ENCODE data around the gene RAI1.
A peak's percentile ranks its signal among the peaks of the same experiment; 100 is the strongest.

The RAI1 gene

DNA sequence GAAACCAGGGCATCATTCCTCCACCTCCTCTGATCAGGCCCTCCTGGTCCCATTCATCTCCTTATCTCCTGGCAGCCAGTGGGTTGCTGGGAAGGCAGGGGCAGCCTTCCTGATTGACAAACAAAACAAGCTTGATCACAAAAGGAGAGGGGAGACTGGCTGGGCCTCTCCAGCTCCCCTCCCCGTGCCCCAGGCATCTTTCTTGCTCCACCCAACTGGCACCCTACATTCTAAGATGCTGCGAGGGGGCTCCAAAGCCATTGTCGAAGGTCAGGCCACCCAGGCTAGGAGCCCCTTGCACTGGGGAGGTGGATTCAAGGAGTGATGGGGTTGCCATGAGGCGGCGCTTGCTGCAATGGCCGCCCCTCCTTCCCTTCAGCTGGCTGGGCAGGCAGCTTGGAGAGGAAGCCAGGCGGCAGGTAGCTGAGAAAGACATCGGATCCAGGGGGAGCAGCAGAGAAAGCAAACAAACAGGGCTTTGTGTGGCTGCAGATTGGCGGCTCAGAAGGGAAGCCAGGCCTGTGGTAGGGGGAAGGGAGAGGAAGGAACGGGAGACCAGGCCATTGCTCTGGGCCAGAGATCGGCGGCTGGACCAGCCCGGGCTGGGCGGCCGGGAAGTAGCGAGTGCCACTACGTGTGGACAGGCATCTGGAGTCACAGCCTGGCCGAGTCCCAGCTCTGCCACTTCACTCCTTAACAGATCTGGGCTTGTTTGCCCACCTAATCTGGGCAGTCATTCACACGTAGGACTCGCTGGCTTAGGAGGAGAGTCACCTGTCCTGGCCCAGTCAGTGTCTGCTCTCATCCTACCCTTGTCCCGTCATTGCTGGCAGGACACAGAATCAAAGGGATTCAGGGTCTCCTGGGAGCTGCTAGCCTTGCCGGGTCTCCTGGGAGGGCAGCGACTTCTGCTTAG lies 12.3 kb downstream of the RAI1 start (continued):
- no peak for TF ChIP-seq ZNF169 (tag by site-specific recombination; IDR thresholded peaks at IDR 0.05)
- TF ChIP-seq ZNF311 (tag by site-specific recombination; IDR thresholded peaks at IDR 0.05; ENCODE audit: borderline replicate concordance) = no peak
- TF ChIP-seq, protein P1, sequence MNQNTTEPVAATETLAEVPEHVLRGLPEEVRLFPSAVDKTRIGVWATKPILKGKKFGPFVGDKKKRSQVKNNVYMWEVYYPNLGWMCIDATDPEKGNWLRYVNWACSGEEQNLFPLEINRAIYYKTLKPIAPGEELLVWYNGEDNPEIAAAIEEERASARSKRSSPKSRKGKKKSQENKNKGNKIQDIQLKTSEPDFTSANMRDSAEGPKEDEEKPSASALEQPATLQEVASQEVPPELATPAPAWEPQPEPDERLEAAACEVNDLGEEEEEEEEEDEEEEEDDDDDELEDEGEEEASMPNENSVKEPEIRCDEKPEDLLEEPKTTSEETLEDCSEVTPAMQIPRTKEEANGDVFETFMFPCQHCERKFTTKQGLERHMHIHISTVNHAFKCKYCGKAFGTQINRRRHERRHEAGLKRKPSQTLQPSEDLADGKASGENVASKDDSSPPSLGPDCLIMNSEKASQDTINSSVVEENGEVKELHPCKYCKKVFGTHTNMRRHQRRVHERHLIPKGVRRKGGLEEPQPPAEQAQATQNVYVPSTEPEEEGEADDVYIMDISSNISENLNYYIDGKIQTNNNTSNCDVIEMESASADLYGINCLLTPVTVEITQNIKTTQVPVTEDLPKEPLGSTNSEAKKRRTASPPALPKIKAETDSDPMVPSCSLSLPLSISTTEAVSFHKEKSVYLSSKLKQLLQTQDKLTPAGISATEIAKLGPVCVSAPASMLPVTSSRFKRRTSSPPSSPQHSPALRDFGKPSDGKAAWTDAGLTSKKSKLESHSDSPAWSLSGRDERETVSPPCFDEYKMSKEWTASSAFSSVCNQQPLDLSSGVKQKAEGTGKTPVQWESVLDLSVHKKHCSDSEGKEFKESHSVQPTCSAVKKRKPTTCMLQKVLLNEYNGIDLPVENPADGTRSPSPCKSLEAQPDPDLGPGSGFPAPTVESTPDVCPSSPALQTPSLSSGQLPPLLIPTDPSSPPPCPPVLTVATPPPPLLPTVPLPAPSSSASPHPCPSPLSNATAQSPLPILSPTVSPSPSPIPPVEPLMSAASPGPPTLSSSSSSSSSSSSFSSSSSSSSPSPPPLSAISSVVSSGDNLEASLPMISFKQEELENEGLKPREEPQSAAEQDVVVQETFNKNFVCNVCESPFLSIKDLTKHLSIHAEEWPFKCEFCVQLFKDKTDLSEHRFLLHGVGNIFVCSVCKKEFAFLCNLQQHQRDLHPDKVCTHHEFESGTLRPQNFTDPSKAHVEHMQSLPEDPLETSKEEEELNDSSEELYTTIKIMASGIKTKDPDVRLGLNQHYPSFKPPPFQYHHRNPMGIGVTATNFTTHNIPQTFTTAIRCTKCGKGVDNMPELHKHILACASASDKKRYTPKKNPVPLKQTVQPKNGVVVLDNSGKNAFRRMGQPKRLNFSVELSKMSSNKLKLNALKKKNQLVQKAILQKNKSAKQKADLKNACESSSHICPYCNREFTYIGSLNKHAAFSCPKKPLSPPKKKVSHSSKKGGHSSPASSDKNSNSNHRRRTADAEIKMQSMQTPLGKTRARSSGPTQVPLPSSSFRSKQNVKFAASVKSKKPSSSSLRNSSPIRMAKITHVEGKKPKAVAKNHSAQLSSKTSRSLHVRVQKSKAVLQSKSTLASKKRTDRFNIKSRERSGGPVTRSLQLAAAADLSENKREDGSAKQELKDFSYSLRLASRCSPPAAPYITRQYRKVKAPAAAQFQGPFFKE (tag by site-specific recombination; IDR thresholded peaks at IDR 0.05; ENCODE audit: borderline replicate concordance) = peak; percentile 68; the same call in 1 of the 2 replicates
- TF ChIP-seq ZNF146 (tag by site-specific recombination; IDR thresholded peaks at IDR 0.05) = no peak
- no peak for TF ChIP-seq ZNF10 (tag by site-specific recombination; IDR thresholded peaks at IDR 0.05)
- TF ChIP-seq ZNF23 (tag by site-specific recombination; IDR thresholded peaks at IDR 0.05; ENCODE audit: borderline replicate concordance) = no peak
- no peak for TF ChIP-seq ZNF530 (tag by site-specific recombination; IDR thresholded peaks at IDR 0.05; ENCODE audit: low read depth)
- TF ChIP-seq FEZF1 (tag by site-specific recombination; IDR thresholded peaks at IDR 0.05) = peak; percentile 84
- no peak for TF ChIP-seq ZNF423 (tag by site-specific recombination; IDR thresholded peaks at IDR 0.05)
- TF ChIP-seq, protein P2, sequence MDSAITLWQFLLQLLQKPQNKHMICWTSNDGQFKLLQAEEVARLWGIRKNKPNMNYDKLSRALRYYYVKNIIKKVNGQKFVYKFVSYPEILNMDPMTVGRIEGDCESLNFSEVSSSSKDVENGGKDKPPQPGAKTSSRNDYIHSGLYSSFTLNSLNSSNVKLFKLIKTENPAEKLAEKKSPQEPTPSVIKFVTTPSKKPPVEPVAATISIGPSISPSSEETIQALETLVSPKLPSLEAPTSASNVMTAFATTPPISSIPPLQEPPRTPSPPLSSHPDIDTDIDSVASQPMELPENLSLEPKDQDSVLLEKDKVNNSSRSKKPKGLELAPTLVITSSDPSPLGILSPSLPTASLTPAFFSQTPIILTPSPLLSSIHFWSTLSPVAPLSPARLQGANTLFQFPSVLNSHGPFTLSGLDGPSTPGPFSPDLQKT (IDR thresholded peaks at IDR 0.05; ENCODE audit: borderline replicate concordance, low read depth, low read length) = no peak
- TF ChIP-seq, protein P3, sequence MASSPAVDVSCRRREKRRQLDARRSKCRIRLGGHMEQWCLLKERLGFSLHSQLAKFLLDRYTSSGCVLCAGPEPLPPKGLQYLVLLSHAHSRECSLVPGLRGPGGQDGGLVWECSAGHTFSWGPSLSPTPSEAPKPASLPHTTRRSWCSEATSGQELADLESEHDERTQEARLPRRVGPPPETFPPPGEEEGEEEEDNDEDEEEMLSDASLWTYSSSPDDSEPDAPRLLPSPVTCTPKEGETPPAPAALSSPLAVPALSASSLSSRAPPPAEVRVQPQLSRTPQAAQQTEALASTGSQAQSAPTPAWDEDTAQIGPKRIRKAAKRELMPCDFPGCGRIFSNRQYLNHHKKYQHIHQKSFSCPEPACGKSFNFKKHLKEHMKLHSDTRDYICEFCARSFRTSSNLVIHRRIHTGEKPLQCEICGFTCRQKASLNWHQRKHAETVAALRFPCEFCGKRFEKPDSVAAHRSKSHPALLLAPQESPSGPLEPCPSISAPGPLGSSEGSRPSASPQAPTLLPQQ (tag by site-specific recombination; IDR thresholded peaks at IDR 0.05) = no peak
- TF ChIP-seq, protein P4, sequence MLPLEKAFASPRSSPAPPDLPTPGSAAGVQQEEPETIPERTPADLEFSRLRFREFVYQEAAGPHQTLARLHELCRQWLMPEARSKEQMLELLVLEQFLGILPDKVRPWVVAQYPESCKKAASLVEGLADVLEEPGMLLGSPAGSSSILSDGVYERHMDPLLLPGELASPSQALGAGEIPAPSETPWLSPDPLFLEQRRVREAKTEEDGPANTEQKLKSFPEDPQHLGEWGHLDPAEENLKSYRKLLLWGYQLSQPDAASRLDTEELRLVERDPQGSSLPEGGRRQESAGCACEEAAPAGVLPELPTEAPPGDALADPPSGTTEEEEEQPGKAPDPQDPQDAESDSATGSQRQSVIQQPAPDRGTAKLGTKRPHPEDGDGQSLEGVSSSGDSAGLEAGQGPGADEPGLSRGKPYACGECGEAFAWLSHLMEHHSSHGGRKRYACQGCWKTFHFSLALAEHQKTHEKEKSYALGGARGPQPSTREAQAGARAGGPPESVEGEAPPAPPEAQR (tag by site-specific recombination; IDR thresholded peaks at IDR 0.05) = no peak
- TF ChIP-seq, protein P5, sequence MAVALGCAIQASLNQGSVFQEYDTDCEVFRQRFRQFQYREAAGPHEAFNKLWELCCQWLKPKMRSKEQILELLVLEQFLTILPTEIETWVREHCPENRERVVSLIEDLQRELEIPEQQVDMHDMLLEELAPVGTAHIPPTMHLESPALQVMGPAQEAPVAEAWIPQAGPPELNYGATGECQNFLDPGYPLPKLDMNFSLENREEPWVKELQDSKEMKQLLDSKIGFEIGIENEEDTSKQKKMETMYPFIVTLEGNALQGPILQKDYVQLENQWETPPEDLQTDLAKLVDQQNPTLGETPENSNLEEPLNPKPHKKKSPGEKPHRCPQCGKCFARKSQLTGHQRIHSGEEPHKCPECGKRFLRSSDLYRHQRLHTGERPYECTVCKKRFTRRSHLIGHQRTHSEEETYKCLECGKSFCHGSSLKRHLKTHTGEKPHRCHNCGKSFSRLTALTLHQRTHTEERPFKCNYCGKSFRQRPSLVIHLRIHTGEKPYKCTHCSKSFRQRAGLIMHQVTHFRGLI (tag by site-specific recombination; IDR thresholded peaks at IDR 0.05) = no peak
- no peak for TF ChIP-seq ZNF274 (IDR thresholded peaks at IDR 0.05; ENCODE audit: low read length)
- TF ChIP-seq ZNF274 (tag by site-specific recombination; IDR thresholded peaks at IDR 0.05; ENCODE audit: borderline replicate concordance) = no peak
- TF ChIP-seq, protein P6, sequence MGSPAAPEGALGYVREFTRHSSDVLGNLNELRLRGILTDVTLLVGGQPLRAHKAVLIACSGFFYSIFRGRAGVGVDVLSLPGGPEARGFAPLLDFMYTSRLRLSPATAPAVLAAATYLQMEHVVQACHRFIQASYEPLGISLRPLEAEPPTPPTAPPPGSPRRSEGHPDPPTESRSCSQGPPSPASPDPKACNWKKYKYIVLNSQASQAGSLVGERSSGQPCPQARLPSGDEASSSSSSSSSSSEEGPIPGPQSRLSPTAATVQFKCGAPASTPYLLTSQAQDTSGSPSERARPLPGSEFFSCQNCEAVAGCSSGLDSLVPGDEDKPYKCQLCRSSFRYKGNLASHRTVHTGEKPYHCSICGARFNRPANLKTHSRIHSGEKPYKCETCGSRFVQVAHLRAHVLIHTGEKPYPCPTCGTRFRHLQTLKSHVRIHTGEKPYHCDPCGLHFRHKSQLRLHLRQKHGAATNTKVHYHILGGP (tag by site-specific recombination; IDR thresholded peaks at IDR 0.05) = no peak
- TF ChIP-seq, protein P7, sequence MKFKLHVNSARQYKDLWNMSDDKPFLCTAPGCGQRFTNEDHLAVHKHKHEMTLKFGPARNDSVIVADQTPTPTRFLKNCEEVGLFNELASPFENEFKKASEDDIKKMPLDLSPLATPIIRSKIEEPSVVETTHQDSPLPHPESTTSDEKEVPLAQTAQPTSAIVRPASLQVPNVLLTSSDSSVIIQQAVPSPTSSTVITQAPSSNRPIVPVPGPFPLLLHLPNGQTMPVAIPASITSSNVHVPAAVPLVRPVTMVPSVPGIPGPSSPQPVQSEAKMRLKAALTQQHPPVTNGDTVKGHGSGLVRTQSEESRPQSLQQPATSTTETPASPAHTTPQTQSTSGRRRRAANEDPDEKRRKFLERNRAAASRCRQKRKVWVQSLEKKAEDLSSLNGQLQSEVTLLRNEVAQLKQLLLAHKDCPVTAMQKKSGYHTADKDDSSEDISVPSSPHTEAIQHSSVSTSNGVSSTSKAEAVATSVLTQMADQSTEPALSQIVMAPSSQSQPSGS (tag by site-specific recombination; IDR thresholded peaks at IDR 0.05; ENCODE audit: low read depth) = no peak
- TF ChIP-seq, protein P8, sequence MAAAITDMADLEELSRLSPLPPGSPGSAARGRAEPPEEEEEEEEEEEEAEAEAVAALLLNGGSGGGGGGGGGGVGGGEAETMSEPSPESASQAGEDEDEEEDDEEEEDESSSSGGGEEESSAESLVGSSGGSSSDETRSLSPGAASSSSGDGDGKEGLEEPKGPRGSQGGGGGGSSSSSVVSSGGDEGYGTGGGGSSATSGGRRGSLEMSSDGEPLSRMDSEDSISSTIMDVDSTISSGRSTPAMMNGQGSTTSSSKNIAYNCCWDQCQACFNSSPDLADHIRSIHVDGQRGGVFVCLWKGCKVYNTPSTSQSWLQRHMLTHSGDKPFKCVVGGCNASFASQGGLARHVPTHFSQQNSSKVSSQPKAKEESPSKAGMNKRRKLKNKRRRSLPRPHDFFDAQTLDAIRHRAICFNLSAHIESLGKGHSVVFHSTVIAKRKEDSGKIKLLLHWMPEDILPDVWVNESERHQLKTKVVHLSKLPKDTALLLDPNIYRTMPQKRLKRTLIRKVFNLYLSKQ (tag by site-specific recombination; IDR thresholded peaks at IDR 0.05; ENCODE audit: borderline replicate concordance) = no peak
- TF ChIP-seq ZNF16 (tag by site-specific recombination; IDR thresholded peaks at IDR 0.05; ENCODE audit: low read depth) = no peak
- no peak for TF ChIP-seq ZNF544 (tag by site-specific recombination; IDR thresholded peaks at IDR 0.05)
- TF ChIP-seq ZNF354C (tag by site-specific recombination; IDR thresholded peaks at IDR 0.05; ENCODE audit: borderline replicate concordance, low read depth) = no peak
- TF ChIP-seq ZBTB20 (tag by site-specific recombination; IDR thresholded peaks at IDR 0.05) = peak; percentile 17; the same call in 1 of the 2 replicates

Measured in HEK293 (cell line).